HepG2 (cell line): ENCODE data around the gene TEX26. TPM values are rescaled to one million over a fixed set of nuclear protein-coding genes. Genes with fewer than 3 reads are reported as not detected.

Source experiments
- ATAC-seq: fragments of 200-7000 bp; cut with Tn5 transposase; 3 replicates; pipeline ENCODE4 v1.9.1; 2020; ENCODE audit warnings: mild to moderate bottlenecking, moderate library complexity
- BruUV-seq: library from RNA; stranded (reverse); fragments of 400-500 nt; replicated peaks from 2 replicates; lab custom pipeline; 2021; lab: Mats Ljungman, UMichigan
- CTCF ChIA-PET: fragments of 300-600 bp; formaldehyde crosslinking; extraction: SDS; loops from one replicate; lab custom pipeline; 2021; ENCODE audit warnings: low total read pairs, inconsistent platforms, low intra/inter-chr PET ratio; lab: Yijun Ruan, JAX
- POLR2A ChIA-PET: fragments of 350-600 bp; sonication (Branson Sonifier 250); formaldehyde crosslinking; loops from one replicate; lab custom pipeline; 2020; ENCODE audit warnings: antibody characterized with exemption, inconsistent platforms; lab: Yijun Ruan, JAX
- DNase-seq: peaks from one replicate; pipeline ENCODE4 v3.0.0-alpha.2; 2015; ENCODE audit warnings: low spot score
- FAIRE-seq: peaks from 3 replicates; lab custom pipeline; 2011; peaks lifted over from hg19 to GRCh38; lab: Jason Lieb, UNC
- H2AFZ ChIP-seq: one replicate; pipeline ENCODE4 v1.6.1; 2011; ENCODE audit warnings: low read length, inconsistent platforms
- H3K27ac ChIP-seq: fragments of 300-600 bp; 3 replicates; pipeline ENCODE4 v1.8.0; 2011; ENCODE audit warnings: mixed run types, mild to moderate bottlenecking, mixed read lengths, low read length, inconsistent platforms; ENCODE audit not compliant: insufficient read depth; ENCODE audit errors: extremely low read length
- H3K27me3 ChIP-seq, 2 experiments: fragments of 200-600 bp in 1 of 2; 2 replicates in 1 of 2; 3 replicates in 1 of 2; pipeline versions ENCODE4 v1.6.0 to v1.8.0; 2011; ENCODE audit warnings: low read length in 2 of 2, mild to moderate bottlenecking in 2 of 2, moderate library complexity in 2 of 2, inconsistent platforms in 1 of 2; ENCODE audit not compliant: insufficient read depth in 2 of 2, control insufficient read depth in 1 of 2
- H3K36me3 ChIP-seq, 2 experiments: fragments of 200-600 bp in 1 of 2; replicated peaks in 1 of 2; 2 replicates in 1 of 2; 3 replicates in 1 of 2; pipeline versions ENCODE4 v1.5.1 to v1.8.0; 2011; ENCODE audit warnings: low read length in 2 of 2, inconsistent platforms in 1 of 2; ENCODE audit not compliant: insufficient read depth in 2 of 2, control insufficient read depth in 1 of 2
- H3K4me1 ChIP-seq: 2 replicates; pipeline ENCODE4 v1.5.1; 2012; ENCODE audit warnings: low read length, inconsistent platforms; ENCODE audit not compliant: insufficient read depth
- H3K4me2 ChIP-seq: 2 replicates; pipeline ENCODE4 v1.6.0; 2011; ENCODE audit warnings: low read depth, low read length, inconsistent platforms
- H3K4me3 ChIP-seq, 3 experiments: fragments of 200-600 bp in 1 of 3; sonication (generic), shearing (Covaris generic) in 1 of 3; replicated peaks in 1 of 3; 2 replicates each; pipeline ENCODE4 v1.5.1; 2011 to 2016; ENCODE audit warnings: low read length in 3 of 3, inconsistent platforms in 2 of 3, low read depth in 2 of 3, mild to moderate bottlenecking in 2 of 3, control low read depth in 1 of 3, mixed read lengths in 1 of 3; ENCODE audit not compliant: insufficient read depth in 1 of 3
- H3K79me2 ChIP-seq: one replicate; pipeline ENCODE4 v1.6.1; 2011; ENCODE audit warnings: low read length, inconsistent platforms; ENCODE audit not compliant: insufficient read depth
- H3K9ac ChIP-seq: 2 replicates; pipeline ENCODE4 v1.6.0; 2011; ENCODE audit warnings: mild to moderate bottlenecking, low read depth, low read length, inconsistent platforms; ENCODE audit not compliant: insufficient read depth
- H3K9me3 ChIP-seq: 2 replicates; pipeline ENCODE4 v1.5.1; 2012; ENCODE audit warnings: mild to moderate bottlenecking, low read length
- H4K20me1 ChIP-seq: 2 replicates; pipeline ENCODE4 v1.6.0; 2011; ENCODE audit warnings: inconsistent platforms, mild to moderate bottlenecking, low read length, moderate library complexity; ENCODE audit not compliant: insufficient read depth
- EP300 ChIP-seq, 3 experiments: sonication (generic) in 1 of 3; formaldehyde crosslinking in 1 of 3; IDR thresholded peaks; 2 replicates each; pipeline versions ENCODE4 v1.5.1 to v1.6.1; 2011 to 2020; ENCODE audit warnings: low read depth in 2 of 3, low read length in 2 of 3, borderline replicate concordance in 1 of 3, improper control_type of control experiment in 1 of 3, mild to moderate bottlenecking in 1 of 3, missing genetic modification reagents in 1 of 3, moderate library complexity in 1 of 3
- IRF2 ChIP-seq: IDR thresholded peaks from 2 replicates; pipeline ENCODE4 v1.6.1; 2018; ENCODE audit warnings: missing genetic modification reagents, missing compliant biosample characterization
- JUNB ChIP-seq: sonication (generic); formaldehyde crosslinking; IDR thresholded peaks from 2 replicates; pipeline ENCODE4 v1.8.0; 2022; ENCODE audit warnings: missing genetic modification reagents, mild to moderate bottlenecking, borderline replicate concordance
- NR2F2 ChIP-seq: IDR thresholded peaks from 2 replicates; pipeline ENCODE4 v1.6.1; 2012; ENCODE audit warnings: low read depth, inconsistent platforms, borderline replicate concordance
- PLRG1 ChIP-seq: fragments of 450-650 bp; conservative IDR thresholded peaks from 2 replicates; pipeline ENCODE4 v1.6.1; 2016
- SCMH1 ChIP-seq: sonication (generic); formaldehyde crosslinking; IDR thresholded peaks from 2 replicates; pipeline ENCODE4 v1.9.0; 2021; ENCODE audit warnings: missing genetic modification reagents, mild to moderate bottlenecking, borderline replicate concordance
- ZMAT3 ChIP-seq: sonication (generic); formaldehyde crosslinking; conservative IDR thresholded peaks from 2 replicates; pipeline ENCODE4 v1.7.0; 2021; ENCODE audit warnings: missing genetic modification reagents
- ZNF263 ChIP-seq: sonication (generic); formaldehyde crosslinking; IDR thresholded peaks from 2 replicates; pipeline ENCODE4 v1.4.0; 2020; ENCODE audit warnings: missing genetic modification reagents
- ZNF577 ChIP-seq: sonication (generic); formaldehyde crosslinking; IDR thresholded peaks from 2 replicates; pipeline ENCODE4 v1.4.0; 2020; ENCODE audit warnings: mild to moderate bottlenecking, low read depth, missing genetic modification reagents, borderline replicate concordance
- ZNF674 ChIP-seq: sonication (generic); formaldehyde crosslinking; IDR thresholded peaks from 2 replicates; pipeline ENCODE4 v1.5.0; 2020; ENCODE audit warnings: low read depth, mild to moderate bottlenecking, missing genetic modification reagents
- WGBS: methylation state at CpG from one replicate; pipeline ENCODE4 v1.1.6; 2017; ENCODE audit warnings: low lambda C conversion rate; 5-methylcytosine and 5-hydroxymethylcytosine counted together
- in situ Hi-C: cut with HindIII; loops from 2 replicates; pipeline ENCODE4 v1.10.0; 2017; ENCODE audit warnings: low pct_unique_long_range_greater_than_20kb; ENCODE audit not compliant: extremely low pct_ligation_motif_present
- intact Hi-C: fragments of 100-400 bp; cut with micrococcal nuclease; formaldehyde crosslinking; loops from one replicate; pipeline ENCODE4 v1.10.0; 2022; ENCODE audit not compliant: unreplicated experiment
- polyA plus RNA-seq, 8 experiments: library from polyadenylated mRNA; depleted of rRNA in 3 of 8; stranded (reverse) in 7 of 8; unstranded in 1 of 8; fragments of >200 nt; fragmentation: Illumina TruSeq in 4 of 8; extraction: Trizol in 4 of 8; gene quantifications; 2 replicates each; pipeline versions ENCODE4 v1.2.1 to v1.2.3, GENCODE V29; 2011 to 2016; ENCODE audit warnings: low read depth in 4 of 8, missing spikeins in 1 of 8, mixed read lengths in 1 of 8; ENCODE audit not compliant: insufficient read depth in 1 of 8
- total RNA-seq, 5 experiments: library from RNA; depleted of rRNA; stranded (reverse); fragments of >200 nt; fragmentation: Illumina TruSeq; extraction: Trizol; gene quantifications; 2 replicates each; pipeline ENCODE4 v1.2.3, GENCODE V29; 2016; ENCODE audit warnings: low read depth in 1 of 5
- TF ChIP-seq, protein P1 (sequence below): sonication (generic); formaldehyde crosslinking; IDR thresholded peaks from 2 replicates; pipeline ENCODE4 v1.4.0; 2020; ENCODE audit warnings: missing genetic modification reagents, borderline replicate concordance

The TEX26 gene
- total and polyA plus RNA-seq, 2 of the 13 experiments (the other 11 are each of a cell fraction or from before 2014, with no cell fraction given): not detected

DNA sequence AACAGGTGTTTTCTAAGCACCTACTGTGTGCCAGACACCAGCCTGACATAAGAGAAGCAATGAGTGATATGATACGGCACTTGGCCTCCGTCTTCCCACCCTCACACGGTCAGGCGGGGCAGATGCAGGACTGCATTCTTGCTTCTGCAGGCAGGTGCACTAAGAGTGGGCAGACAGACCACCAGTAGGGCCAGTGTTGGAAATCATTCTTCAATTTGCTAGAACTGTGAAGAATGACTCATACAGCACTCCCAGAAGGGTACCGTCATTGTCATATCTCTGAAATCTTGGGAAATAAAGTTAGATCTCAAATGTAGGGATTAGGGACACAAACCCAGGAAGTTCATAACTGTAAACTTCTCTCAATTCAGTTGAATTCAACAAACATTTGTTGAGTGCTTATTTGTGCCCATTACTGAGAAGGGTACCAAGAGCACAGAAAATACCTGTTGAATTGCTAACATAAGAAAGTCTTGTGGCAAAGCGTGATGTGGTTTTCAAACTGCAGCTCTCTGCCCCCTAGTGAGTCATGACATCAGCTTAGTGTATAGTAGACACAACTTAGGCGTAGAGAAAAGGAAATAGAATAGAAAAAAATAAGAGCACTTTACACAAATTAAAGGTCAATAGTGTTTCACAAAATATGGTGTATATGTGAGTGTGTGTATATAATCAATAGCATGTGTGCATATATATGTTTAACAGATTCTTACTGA, 76.1 kb downstream of the TEX26 start:
- no peak for FAIRE-seq
- Histone ChIP-seq H3K9ac (no peak overlapping the region), H3K4me2 (no peak overlapping the region)

More for the DNA sequence above, 76.1 kb downstream of the TEX26 start:
- TF ChIP-seq NR2F2 (no peak), EP300 (IDR thresholded peaks at IDR 0.05; ENCODE audit: low read depth in 2 of 2, low read length in 2 of 2) (no peak), EP300 (CRISPR knock-in tag; IDR thresholded peaks at IDR 0.05; ENCODE audit: borderline replicate concordance) (no peak), IRF2 (no peak), ZNF674 (CRISPR knock-in tag) (no peak), JUNB (CRISPR knock-in tag) (no peak), ZMAT3 (CRISPR knock-in tag) (no peak), ZNF263 (no peak), ZNF577 (CRISPR knock-in tag) (no peak), PLRG1 (no peak), SCMH1 (no peak)
- TF ChIP-seq, protein P1, sequence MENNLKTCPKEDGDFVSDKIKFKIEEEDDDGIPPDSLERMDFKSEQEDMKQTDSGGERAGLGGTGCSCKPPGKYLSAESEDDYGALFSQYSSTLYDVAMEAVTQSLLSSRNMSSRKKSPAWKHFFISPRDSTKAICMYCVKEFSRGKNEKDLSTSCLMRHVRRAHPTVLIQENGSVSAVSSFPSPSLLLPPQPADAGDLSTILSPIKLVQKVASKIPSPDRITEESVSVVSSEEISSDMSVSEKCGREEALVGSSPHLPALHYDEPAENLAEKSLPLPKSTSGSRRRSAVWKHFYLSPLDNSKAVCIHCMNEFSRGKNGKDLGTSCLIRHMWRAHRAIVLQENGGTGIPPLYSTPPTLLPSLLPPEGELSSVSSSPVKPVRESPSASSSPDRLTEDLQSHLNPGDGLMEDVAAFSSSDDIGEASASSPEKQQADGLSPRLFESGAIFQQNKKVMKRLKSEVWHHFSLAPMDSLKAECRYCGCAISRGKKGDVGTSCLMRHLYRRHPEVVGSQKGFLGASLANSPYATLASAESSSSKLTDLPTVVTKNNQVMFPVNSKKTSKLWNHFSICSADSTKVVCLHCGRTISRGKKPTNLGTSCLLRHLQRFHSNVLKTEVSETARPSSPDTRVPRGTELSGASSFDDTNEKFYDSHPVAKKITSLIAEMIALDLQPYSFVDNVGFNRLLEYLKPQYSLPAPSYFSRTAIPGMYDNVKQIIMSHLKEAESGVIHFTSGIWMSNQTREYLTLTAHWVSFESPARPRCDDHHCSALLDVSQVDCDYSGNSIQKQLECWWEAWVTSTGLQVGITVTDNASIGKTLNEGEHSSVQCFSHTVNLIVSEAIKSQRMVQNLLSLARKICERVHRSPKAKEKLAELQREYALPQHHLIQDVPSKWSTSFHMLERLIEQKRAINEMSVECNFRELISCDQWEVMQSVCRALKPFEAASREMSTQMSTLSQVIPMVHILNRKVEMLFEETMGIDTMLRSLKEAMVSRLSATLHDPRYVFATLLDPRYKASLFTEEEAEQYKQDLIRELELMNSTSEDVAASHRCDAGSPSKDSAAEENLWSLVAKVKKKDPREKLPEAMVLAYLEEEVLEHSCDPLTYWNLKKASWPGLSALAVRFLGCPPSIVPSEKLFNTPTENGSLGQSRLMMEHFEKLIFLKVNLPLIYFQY (CRISPR knock-in tag): no peak
- TF ChIP-seq, all 625 proteins: peak for 0
- H4K20me1 ChIP-seq: no peaks in the 10 kb centered on the region
- H3K9me3 ChIP-seq: no peaks in the 10 kb centered on the region
- DNase-seq: no peak
- H3K4me1 ChIP-seq: no peaks in the 10 kb centered on the region
- WGBS: 69% methylated on average over 7 of the region's 7 CpGs
- ChIA-PET CTCF (no interaction called here), POLR2A (no interaction called here)
- no peak overlapping the region for H2AFZ ChIP-seq
- intact Hi-C loops: no loop called here
- H3K4me3 ChIP-seq: no peak overlapping the region
- H3K27ac ChIP-seq: no peak overlapping the region
- peaks cover 0 to 1% of the 10 kb centered on the region in 2 experiments; a peak in 2 of 5 replicates for H3K27me3 ChIP-seq
- in situ Hi-C loops: no loop called here
- ATAC-seq: no peak
- no peaks in the 10 kb centered on the region for H3K36me3 ChIP-seq
- BruUV-seq: no TSS peak
- no peaks in the 10 kb centered on the region for H3K79me2 ChIP-seq
